HCT116 (cell line): Measurements from ENCODE around the gene NUP155. TPM values are rescaled to one million over a fixed set of nuclear protein-coding genes. Genes with fewer than 3 reads are reported as not detected.
"Not testable (repeated sequence)": the region's sequence is repeated elsewhere in the genome, so short reads cannot be mapped to it uniquely, and the experiment has no call there.

Experiments
- ATAC-seq: fragments of 200-7000 bp; cut with Tn5 transposase; 2 replicates; pipeline ENCODE4 v1.9.1; 2020; ENCODE audit warnings: mild to moderate bottlenecking, moderate library complexity
- BruUV-seq: library from RNA; stranded (reverse); fragments of 400-500 nt; replicated peaks from 2 replicates; lab custom pipeline; 2021; lab: Mats Ljungman, UMichigan
- CTCF ChIA-PET: fragments of 300-600 bp; sonication (Branson Sonifier 250); formaldehyde crosslinking; loops from one replicate; lab custom pipeline; 2021; ENCODE audit warnings: antibody characterized with exemption; lab: Charles Lee
- POLR2A ChIA-PET: fragments of 300-600, 350-600 bp; sonication (Branson Sonifier 250); formaldehyde crosslinking; loops from one replicate; lab custom pipeline; 2021; ENCODE audit warnings: antibody characterized with exemption; lab: Charles Lee
- RAD21 ChIA-PET, 2 experiments: fragments of 300-600 bp; sonication (Branson Sonifier 250); formaldehyde crosslinking; loops; one replicate each; lab custom pipeline; 2023; ENCODE audit warnings: low total read pairs in 2 of 2; ENCODE audit not compliant: uncharacterized antibody in 2 of 2, unreplicated experiment in 2 of 2, low non-redundant PET in 1 of 2; lab: Charles Lee
- DNase-seq: peaks from one replicate; pipeline ENCODE4 v3.0.0-alpha.2; 2010; ENCODE audit warnings: low read depth, low spot score
- H2AFZ ChIP-seq: fragments of 200-600 bp; shearing (Covaris generic), sonication (generic); 2 replicates; pipeline ENCODE4 v1.6.1; 2017; ENCODE audit warnings: low read depth, mixed run types, mixed read lengths, antibody characterized with exemption, low read length; ENCODE audit not compliant: poor library complexity, severe bottlenecking
- H3K27ac ChIP-seq: 2 replicates; pipeline ENCODE4 v1.5.1; 2012; ENCODE audit warnings: low read depth, low read length
- H3K27me3 ChIP-seq: fragments of 200-600 bp; sonication (generic); 2 replicates; pipeline ENCODE4 v1.6.1; 2016; ENCODE audit warnings: mixed run types, low read length, mixed read lengths; ENCODE audit not compliant: insufficient read depth
- H3K36me3 ChIP-seq, 2 experiments: fragments of 200-500 bp in 1 of 2; fragments of 200-600 bp in 1 of 2; sonication (Bioruptor generic) in 1 of 2; sonication (generic) in 1 of 2; 2 replicates each; pipeline versions ENCODE4 v1.5.1 to v1.6.1; 2014 to 2016; ENCODE audit warnings: low read length in 2 of 2, inconsistent platforms in 1 of 2, mixed read lengths in 1 of 2, mixed run types in 1 of 2; ENCODE audit not compliant: insufficient read depth in 2 of 2, control insufficient read depth in 1 of 2
- H3K4me1 ChIP-seq, 2 experiments: fragments of 200-600 bp in 1 of 2; sonication (generic) in 1 of 2; 2 replicates each; pipeline versions ENCODE4 v1.5.1 to v1.6.1; 2012 to 2017; ENCODE audit warnings: low read length in 2 of 2, inconsistent platforms in 1 of 2, mild to moderate bottlenecking in 1 of 2, mixed read lengths in 1 of 2, mixed run types in 1 of 2, moderate library complexity in 1 of 2; ENCODE audit not compliant: insufficient read depth in 2 of 2, control insufficient read depth in 1 of 2
- H3K4me2 ChIP-seq: fragments of 200-600 bp; sonication (generic); 2 replicates; pipeline ENCODE4 v1.6.1; 2017; ENCODE audit warnings: mixed run types, low read length, mixed read lengths
- H3K4me3 ChIP-seq, 2 experiments: fragments of 200-600 bp in 1 of 2; sonication (generic) in 1 of 2; replicated peaks in 1 of 2; 2 replicates each; pipeline ENCODE4 v1.5.1; 2011 to 2016; ENCODE audit warnings: low read length in 2 of 2, control low read depth in 1 of 2, low read depth in 1 of 2, mild to moderate bottlenecking in 1 of 2, mixed read lengths in 1 of 2, mixed run types in 1 of 2
- H3K79me2 ChIP-seq: fragments of 200-600 bp; sonication (generic); 2 replicates; pipeline ENCODE4 v1.6.1; 2017; ENCODE audit warnings: mild to moderate bottlenecking, mixed run types, low read length, moderate library complexity, mixed read lengths; ENCODE audit not compliant: insufficient read depth
- H3K9ac ChIP-seq: fragments of 200-600 bp; sonication (generic); 2 replicates; pipeline ENCODE4 v1.6.1; 2016; ENCODE audit warnings: low read length, mixed read lengths
- H3K9me2 ChIP-seq: fragments of 200-600 bp; sonication (generic), shearing (Covaris generic); 2 replicates; pipeline ENCODE4 v1.6.1; 2017; ENCODE audit warnings: mixed run types, mild to moderate bottlenecking, moderate library complexity; ENCODE audit not compliant: insufficient read depth
- H3K9me3 ChIP-seq, 2 experiments: fragments of 200-500 bp in 1 of 2; fragments of 200-600 bp in 1 of 2; sonication (Bioruptor generic) in 1 of 2; sonication (generic) in 1 of 2; 2 replicates each; pipeline ENCODE4 v1.6.1; 2014 to 2017; ENCODE audit warnings: low read length in 2 of 2, mixed read lengths in 2 of 2, inconsistent platforms in 1 of 2, low read depth in 1 of 2, mild to moderate bottlenecking in 1 of 2, mixed run types in 1 of 2, moderate library complexity in 1 of 2; ENCODE audit not compliant: control insufficient read depth in 1 of 2, insufficient read depth in 1 of 2
- H4K20me1 ChIP-seq: fragments of 200-600 bp; sonication (generic), shearing (Covaris generic); 2 replicates; pipeline ENCODE4 v1.6.1; 2017; ENCODE audit warnings: mixed run types, mild to moderate bottlenecking, moderate library complexity; ENCODE audit not compliant: insufficient read depth
- SIN3A ChIP-seq: IDR thresholded peaks from 2 replicates; pipeline ENCODE4 v1.6.1; 2012; ENCODE audit warnings: low read depth
- SP1 ChIP-seq: IDR thresholded peaks from 2 replicates; pipeline ENCODE4 v1.6.1; 2012; ENCODE audit warnings: low read depth
- intact Hi-C: fragments of 100-400 bp; cut with micrococcal nuclease; formaldehyde crosslinking; loops from 2 replicates; pipeline ENCODE4 v1.10.0; 2022
- total RNA-seq: library from RNA; stranded (reverse); gene quantifications from one replicate; pipeline ENCODE4 v1.2.1, GENCODE V29; 2021; ENCODE audit not compliant: unreplicated experiment

The NUP155 gene
- total RNA-seq, 1 experiment from 2014 or later: 80.9 TPM

DNA sequence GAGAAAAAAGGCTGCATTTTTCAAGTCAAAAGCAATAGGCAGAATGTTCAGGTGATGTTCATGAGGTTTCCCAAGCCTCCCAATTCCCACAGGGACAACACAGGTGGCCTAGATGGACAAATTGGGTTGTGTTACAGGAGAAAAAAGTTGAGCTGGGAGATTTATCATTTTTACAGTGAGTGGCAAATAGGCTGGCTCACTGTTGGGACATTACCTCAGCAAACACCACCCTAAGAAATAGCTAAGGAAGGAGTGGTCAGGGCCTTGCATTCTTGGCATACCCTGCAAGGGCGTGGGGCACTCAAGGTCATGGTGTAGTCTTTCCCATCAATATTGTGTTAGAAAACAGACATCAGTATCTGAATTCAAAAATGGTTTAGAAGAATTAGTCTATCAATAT lies 98.4 kb downstream of the NUP155 start:
- H3K4me2 ChIP-seq: peak overlapping the region; percentile 55
- CTCF ChIA-PET: no interaction called here
- DNase-seq (no peak), ATAC-seq (peak; percentile 95)
- peak; percentile 31; the same call in 1 of the 2 replicates for TF ChIP-seq SP1
- TF ChIP-seq SIN3A: no peak
- no peaks in the 10 kb centered on the region for H3K9me3 ChIP-seq
- H3K27me3 ChIP-seq: no peaks in the 10 kb centered on the region
- RAD21 ChIA-PET: no interaction called here
- BruUV-seq: no TSS peak
- H3K36me3 ChIP-seq: no peaks in the 10 kb centered on the region
- no peaks in the 10 kb centered on the region for H3K79me2 ChIP-seq
- peak overlapping the region in 1 of 2 experiments; percentile 36; a peak in 2 of 4 replicates for H3K4me3 ChIP-seq
- H2AFZ ChIP-seq: no peak overlapping the region
- H3K27ac ChIP-seq: peak overlapping the region; percentile 37; the same call in 1 of the 2 replicates
- H3K9me2 ChIP-seq: no peaks in the 10 kb centered on the region
- intact Hi-C loops: no loop called here
- POLR2A ChIA-PET: no interaction called here
- peak overlapping the region; percentile 45 for H3K9ac ChIP-seq
- H3K4me1 ChIP-seq: peaks cover 13 to 23% of the 10 kb centered on the region in 2 experiments
- H4K20me1 ChIP-seq: no peaks in the 10 kb centered on the region

DNA sequence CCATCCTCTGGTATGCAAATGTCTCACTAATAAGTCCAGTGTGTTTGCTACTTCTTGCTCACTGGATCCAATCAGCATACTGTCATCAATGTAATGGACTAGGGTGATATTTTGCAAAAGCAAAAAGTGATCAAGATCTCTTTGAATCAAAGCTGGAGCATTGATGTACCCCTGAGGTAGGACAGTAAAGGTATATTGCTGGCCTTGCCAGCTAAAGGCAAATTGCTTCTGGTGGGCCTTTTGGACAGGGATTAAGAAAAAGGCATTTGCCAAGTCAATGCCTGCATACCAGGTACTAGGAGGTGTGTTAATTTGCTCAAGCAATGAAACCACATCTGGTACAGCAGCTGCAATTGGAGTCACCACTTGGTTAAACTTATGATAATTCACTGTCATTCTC lies 102.8 kb downstream of the NUP155 start:
- POLR2A ChIA-PET, ATAC-seq, DNase-seq, H3K79me2 ChIP-seq, H3K4me2 ChIP-seq, H3K27ac ChIP-seq, CTCF ChIA-PET, H3K27me3 ChIP-seq, H4K20me1 ChIP-seq, H3K4me3 ChIP-seq, H3K9ac ChIP-seq, H2AFZ ChIP-seq, BruUV-seq, H3K36me3 ChIP-seq, H3K9me3 ChIP-seq, intact Hi-C loops, H3K9me2 ChIP-seq, RAD21 ChIA-PET: not testable (repeated sequence)
- H3K4me1 ChIP-seq: peaks cover 10 to 14% of the 10 kb centered on the region in 2 experiments
